ENCODE results near the gene RALBP1.
"Not testable (repeated sequence)": the region's sequence is repeated elsewhere in the genome, so short reads cannot be mapped to it uniquely, and the experiment has no call there.

RALBP1 gene

DNA sequence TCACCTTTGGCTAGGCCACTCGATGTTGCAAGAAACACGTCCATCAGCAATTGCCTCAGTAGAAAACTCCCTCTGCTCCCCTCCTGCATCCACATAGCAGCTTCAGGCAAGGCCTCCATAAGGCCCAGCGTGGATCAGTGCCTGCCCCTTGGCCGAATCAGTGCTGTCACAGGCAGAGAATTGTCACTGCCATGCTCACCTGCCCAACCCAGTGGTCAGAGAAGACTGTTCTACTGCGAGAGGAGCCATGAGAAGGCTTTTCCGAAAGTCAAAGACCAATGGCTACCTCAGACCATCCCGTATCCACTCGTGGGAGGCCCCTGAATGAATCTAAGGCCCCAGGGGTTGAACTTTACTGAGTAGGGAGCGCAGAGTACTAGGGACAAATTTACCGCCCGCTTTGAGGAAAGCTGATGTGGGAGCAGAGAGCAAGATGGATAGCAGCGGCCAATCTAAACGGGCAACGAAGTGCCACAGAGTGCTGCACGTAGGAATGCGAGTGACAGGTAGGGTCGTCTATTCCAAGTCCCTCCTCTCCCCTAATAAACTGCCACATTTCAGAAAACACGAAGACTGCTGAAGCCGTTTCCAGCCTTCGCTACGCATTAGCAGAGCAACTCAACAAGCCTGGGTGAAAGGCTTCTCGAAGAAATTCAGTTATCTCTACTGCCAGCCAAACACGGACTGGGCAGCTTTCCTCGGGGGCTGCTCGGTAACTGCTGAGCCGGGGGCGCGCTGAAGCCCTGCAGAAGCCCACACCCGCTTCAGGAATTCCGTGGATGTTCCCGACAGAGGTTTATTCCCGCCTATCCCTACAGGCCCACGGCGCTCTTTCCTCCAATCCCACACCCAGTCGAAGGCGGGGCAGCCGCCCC lies 968 bp upstream of the RALBP1 start:
- no peak for DNase-seq (ENCODE audit: low read depth)
- TF ChIP-seq, protein P1, sequence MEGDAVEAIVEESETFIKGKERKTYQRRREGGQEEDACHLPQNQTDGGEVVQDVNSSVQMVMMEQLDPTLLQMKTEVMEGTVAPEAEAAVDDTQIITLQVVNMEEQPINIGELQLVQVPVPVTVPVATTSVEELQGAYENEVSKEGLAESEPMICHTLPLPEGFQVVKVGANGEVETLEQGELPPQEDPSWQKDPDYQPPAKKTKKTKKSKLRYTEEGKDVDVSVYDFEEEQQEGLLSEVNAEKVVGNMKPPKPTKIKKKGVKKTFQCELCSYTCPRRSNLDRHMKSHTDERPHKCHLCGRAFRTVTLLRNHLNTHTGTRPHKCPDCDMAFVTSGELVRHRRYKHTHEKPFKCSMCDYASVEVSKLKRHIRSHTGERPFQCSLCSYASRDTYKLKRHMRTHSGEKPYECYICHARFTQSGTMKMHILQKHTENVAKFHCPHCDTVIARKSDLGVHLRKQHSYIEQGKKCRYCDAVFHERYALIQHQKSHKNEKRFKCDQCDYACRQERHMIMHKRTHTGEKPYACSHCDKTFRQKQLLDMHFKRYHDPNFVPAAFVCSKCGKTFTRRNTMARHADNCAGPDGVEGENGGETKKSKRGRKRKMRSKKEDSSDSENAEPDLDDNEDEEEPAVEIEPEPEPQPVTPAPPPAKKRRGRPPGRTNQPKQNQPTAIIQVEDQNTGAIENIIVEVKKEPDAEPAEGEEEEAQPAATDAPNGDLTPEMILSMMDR (IDR thresholded peaks at IDR 0.05; ENCODE audit: insufficient read depth, low read depth, low read length, missing control alignments), result no peak
- peak overlapping the region; percentile 88 for H3K4me3 ChIP-seq (ENCODE audit: low read depth, low read length)

GRCh38 chr18:9475643-9476591 lies 604 bp downstream of the RALBP1 start:
- DNase-seq (ENCODE audit: low read depth), result peak; percentile 86
- peak overlapping the region; percentile 68 for H3K4me3 ChIP-seq (ENCODE audit: low read depth, low read length)
- TF ChIP-seq, protein P1 (IDR thresholded peaks at IDR 0.05; ENCODE audit: insufficient read depth, low read depth, low read length, missing control alignments), result no peak

DNA sequence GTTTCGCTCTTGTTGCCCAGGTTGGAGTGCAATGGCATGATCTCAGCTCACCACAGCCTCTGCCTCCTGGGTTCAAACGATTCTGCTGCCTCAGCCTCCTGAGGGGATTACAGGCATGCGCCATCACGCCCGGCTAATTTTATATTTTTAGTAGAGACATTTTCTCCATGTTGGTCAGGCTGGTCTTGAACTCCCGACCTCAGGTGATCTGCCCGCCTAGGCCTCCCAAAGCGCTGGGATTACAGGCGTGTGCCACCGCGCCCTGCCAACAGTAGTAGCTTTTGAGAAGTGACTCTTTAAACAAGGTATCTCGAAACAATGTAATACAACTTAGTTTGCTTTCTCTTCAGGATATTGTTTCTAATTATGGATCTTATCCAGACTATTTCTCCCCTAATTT lies 1.6 kb downstream of the RALBP1 start:
- peak overlapping the region; percentile 68 for H3K4me3 ChIP-seq (ENCODE audit: low read depth, low read length)

DNA sequence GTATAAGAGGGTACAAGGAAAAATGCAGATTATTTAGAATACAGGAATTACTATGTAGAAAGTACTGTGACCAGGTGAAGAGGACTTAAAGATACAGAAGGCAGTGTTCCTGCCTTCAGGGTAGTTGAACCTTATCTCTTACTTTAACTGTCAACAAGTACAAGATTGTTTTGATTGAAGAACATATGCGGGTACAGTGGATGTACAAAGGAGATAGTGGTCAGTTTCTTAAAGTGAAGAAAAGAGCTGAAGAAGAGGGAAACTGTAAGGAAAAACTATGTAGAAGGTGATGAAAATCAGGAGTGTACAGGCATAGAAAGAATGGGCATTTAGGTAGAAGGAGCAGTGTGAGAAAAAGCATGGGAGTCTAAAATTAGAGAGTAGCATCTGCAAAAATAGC lies 2.2 kb downstream of the RALBP1 start:
- no peak for DNase-seq (ENCODE audit: low read depth)
- TF ChIP-seq, protein P1 (IDR thresholded peaks at IDR 0.05; ENCODE audit: insufficient read depth, low read depth, low read length, missing control alignments), result no peak
- H3K4me3 ChIP-seq (ENCODE audit: low read depth, low read length), result no peak overlapping the region

More for the DNA sequence above, 1.6 kb downstream of the RALBP1 start:
- not testable (repeated sequence) for DNase-seq (ENCODE audit: low read depth)

- no peak overlapping the region for H3K4me3 ChIP-seq (ENCODE audit: low read depth, low read length)
- TF ChIP-seq, protein P1 (IDR thresholded peaks at IDR 0.05; ENCODE audit: insufficient read depth, low read depth, low read length, missing control alignments), result no peak
- no peak for DNase-seq (ENCODE audit: low read depth)
These were observed 3.2 kb downstream of the RALBP1 start for GRCh38 chr18:9478545-9478944.

- no peak overlapping the region for H3K4me3 ChIP-seq (ENCODE audit: low read depth, low read length)
- DNase-seq (ENCODE audit: low read depth), result peak; percentile 9
- TF ChIP-seq, protein P1 (IDR thresholded peaks at IDR 0.05; ENCODE audit: insufficient read depth, low read depth, low read length, missing control alignments), result no peak
These were observed 7.5 kb downstream of the RALBP1 start for GRCh38 chr18:9482790-9483189.

- TF ChIP-seq, protein P1 (IDR thresholded peaks at IDR 0.05; ENCODE audit: insufficient read depth, low read depth, low read length, missing control alignments), result no peak
- H3K4me3 ChIP-seq (ENCODE audit: low read depth, low read length), result no peak overlapping the region
- no peak for DNase-seq (ENCODE audit: low read depth)
These were observed 8.2 kb downstream of the RALBP1 start for GRCh38 chr18:9483526-9483925.

- H3K4me3 ChIP-seq (ENCODE audit: low read depth, low read length); DNase-seq (ENCODE audit: low read depth): not testable (repeated sequence)
These were observed 9.5 kb downstream of the RALBP1 start for GRCh38 chr18:9484856-9485255.

Measured in GM12865 (cell line).